Measurements from ENCODE around the gene MRFAP1.

GRCh38 chr4:6682862-6683590 is 42.5 kb downstream of the MRFAP1 start:
- TF ChIP-seq POLR2A (IDR thresholded peaks at IDR 0.05) (no peak), EP300 (IDR thresholded peaks at IDR 0.05) (no peak)

Measured in stomach (tissue), 4 donors.